Prostate gland (tissue), 2 donors: Measurements from ENCODE around the gene MFAP2.

ENCODE experiments used
- CTCF ChIP-seq, 4 experiments: fragments of 200-600 bp in 2 of 4; fragments of 450-650 bp in 2 of 4; sonication (generic) in 2 of 4; IDR thresholded peaks; 1 replicate in 3 of 4; 2 replicates in 1 of 4; pipeline ENCODE4 v1.5.1; 2016 to 2019; ENCODE audit warnings: antibody characterized with exemption in 4 of 4, mild to moderate bottlenecking in 2 of 4, moderate library complexity in 2 of 4
- POLR2A ChIP-seq: fragments of 450-650 bp; IDR thresholded peaks from one replicate; pipeline ENCODE4 v1.6.1; 2016; ENCODE audit warnings: antibody characterized with exemption, mild to moderate bottlenecking

GRCh38 chr1:16957731-16958130, 22.7 kb downstream of the MFAP2 start:
- no peak for TF ChIP-seq CTCF (IDR thresholded peaks at IDR 0.05)
- TF ChIP-seq POLR2A: no peak
